Panc1 (cell line): ENCODE results near the gene RABGAP1L. TPM values are rescaled to one million over a fixed set of nuclear protein-coding genes. Genes with fewer than 3 reads are reported as not detected.

Source experiments
- ATAC-seq: fragments of 200-7000 bp; cut with Tn5 transposase; 2 replicates; pipeline ENCODE4 v1.9.1; 2020; ENCODE audit warnings: mild to moderate bottlenecking, moderate library complexity
- BruUV-seq: library from RNA; stranded (reverse); fragments of 400-500 nt; replicated peaks from 2 replicates; lab custom pipeline; 2021; lab: Mats Ljungman, UMichigan
- CTCF ChIA-PET: fragments of 300-600 bp; sonication (Branson Sonifier 250); formaldehyde crosslinking; loops from one replicate; lab custom pipeline; 2022; ENCODE audit warnings: antibody characterized with exemption; lab: Charles Lee
- POLR2A ChIA-PET: fragments of 300-600 bp; sonication (Branson Sonifier 250); formaldehyde crosslinking; loops from one replicate; lab custom pipeline; 2022; ENCODE audit warnings: antibody characterized with exemption; lab: Charles Lee
- DNase-seq: peaks from one replicate; pipeline ENCODE4 v3.0.0-alpha.2; 2010; ENCODE audit warnings: low read depth, low spot score
- H3K27ac ChIP-seq: 2 replicates; pipeline ENCODE4 v1.5.1; 2011; ENCODE audit warnings: mild to moderate bottlenecking, low read length, inconsistent platforms
- H3K27me3 ChIP-seq: fragments of 200-500 bp; sonication (Bioruptor generic); 2 replicates; pipeline ENCODE4 v1.6.0; 2014; ENCODE audit warnings: low read length, inconsistent platforms; ENCODE audit not compliant: control insufficient read depth, insufficient read depth
- H3K36me3 ChIP-seq: fragments of 200-500 bp; sonication (Bioruptor generic); 2 replicates; pipeline ENCODE4 v1.5.1; 2014; ENCODE audit warnings: inconsistent platforms, mild to moderate bottlenecking, low read length, moderate library complexity; ENCODE audit not compliant: control insufficient read depth, insufficient read depth
- H3K4me1 ChIP-seq: 2 replicates; pipeline ENCODE4 v1.5.1; 2011; ENCODE audit warnings: inconsistent platforms, mild to moderate bottlenecking, low read length, moderate library complexity; ENCODE audit not compliant: control insufficient read depth, insufficient read depth
- H3K4me3 ChIP-seq, 2 experiments: 2 replicates each; pipeline ENCODE4 v1.5.1; 2011 to 2012; ENCODE audit warnings: low read depth in 2 of 2, low read length in 2 of 2, mild to moderate bottlenecking in 2 of 2, inconsistent platforms in 1 of 2, moderate library complexity in 1 of 2
- H3K9me3 ChIP-seq: fragments of 200-500 bp; sonication (Bioruptor generic); 2 replicates; pipeline ENCODE4 v1.5.1; 2014; ENCODE audit warnings: low read depth, mild to moderate bottlenecking, inconsistent platforms, low read length, moderate library complexity; ENCODE audit not compliant: control insufficient read depth, insufficient read depth
- POLR2AphosphoS5 ChIP-seq: IDR thresholded peaks from 2 replicates; pipeline ENCODE4 v1.6.1; 2012; ENCODE audit warnings: mild to moderate bottlenecking, low read depth, low read length, moderate library complexity
- SIN3A ChIP-seq: IDR thresholded peaks from 2 replicates; pipeline ENCODE4 v1.6.1; 2012; ENCODE audit warnings: low read depth, mild to moderate bottlenecking, low read length, moderate library complexity, borderline replicate concordance; ENCODE audit not compliant: insufficient read depth
- TCF7L2 ChIP-seq: IDR thresholded peaks from 2 replicates; pipeline ENCODE4 v1.6.1; 2011; ENCODE audit warnings: mild to moderate bottlenecking, low read depth, low read length, inconsistent platforms
- in situ Hi-C: cut with HindIII; loops from 2 replicates; pipeline ENCODE4 v1.10.0; 2016; ENCODE audit warnings: low sequenced_read_pairs, low pct_unique_long_range_greater_than_20kb
- intact Hi-C: fragments of 100-400 bp; cut with micrococcal nuclease; formaldehyde crosslinking; loops from one replicate; pipeline ENCODE4 v1.10.0; 2022; ENCODE audit not compliant: unreplicated experiment
- total RNA-seq: library from RNA; stranded (reverse); gene quantifications from one replicate; pipeline ENCODE4 v1.2.1, GENCODE V29; 2021; ENCODE audit not compliant: unreplicated experiment
- TF ChIP-seq, protein P1 (sequence below): fragments of 450-650 bp; IDR thresholded peaks from 2 replicates; pipeline ENCODE4 v1.5.1; 2017; ENCODE audit warnings: mild to moderate bottlenecking
- TF ChIP-seq, protein P2 (sequence below), 2 experiments: IDR thresholded peaks; 2 replicates each; pipeline ENCODE4 v1.6.1; 2011 to 2012; ENCODE audit warnings: low read depth in 2 of 2, control low read depth in 1 of 2, low read length in 1 of 2, mild to moderate bottlenecking in 1 of 2, moderate library complexity in 1 of 2; ENCODE audit not compliant: insufficient read depth in 1 of 2

The RABGAP1L gene
- total RNA-seq, 1 experiment from 2014 or later, result 37.0 TPM

DNA sequence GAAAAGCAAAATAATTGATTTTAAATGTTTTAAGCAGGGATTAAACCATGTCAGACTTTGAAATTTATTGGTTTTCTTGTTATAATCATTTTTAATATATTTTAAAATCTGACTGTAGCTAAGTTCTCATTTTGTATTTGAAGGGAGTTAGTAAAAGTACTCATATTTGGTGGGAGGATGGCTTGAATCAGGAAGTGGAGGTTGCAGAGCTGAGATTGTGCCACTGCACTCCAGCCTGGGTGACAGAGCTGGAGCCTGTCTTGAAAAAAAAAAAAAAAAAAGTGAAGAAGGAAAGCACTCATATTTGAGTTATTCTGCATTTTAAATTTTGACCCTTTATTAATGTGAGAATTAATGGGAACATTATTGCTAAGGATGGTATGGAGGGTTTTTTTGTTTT, 106.0 kb downstream of the RABGAP1L start:
- Histone ChIP-seq H3K27me3 (no peaks in the 10 kb centered on the region), H3K4me1 (no peaks in the 10 kb centered on the region), H3K9me3 (no peaks in the 10 kb centered on the region), H3K27ac (no peak overlapping the region), H3K36me3 (no peaks in the 10 kb centered on the region), H3K4me3 (no peak overlapping the region)
- ChIA-PET CTCF (interaction anchor here (0.6 kb wide), 2 partner anchors 99 to 463 kb away, joined by 3 to 7 read pairs; no protein-coding TSS in a partner anchor), POLR2A (no interaction called here)
- no peak for TF ChIP-seq POLR2AphosphoS5
- intact Hi-C loops, result no loop called here
- no peak for ATAC-seq
- no TSS peak for BruUV-seq
- DNase-seq, result no peak
- in situ Hi-C loops, result no loop called here

DNA sequence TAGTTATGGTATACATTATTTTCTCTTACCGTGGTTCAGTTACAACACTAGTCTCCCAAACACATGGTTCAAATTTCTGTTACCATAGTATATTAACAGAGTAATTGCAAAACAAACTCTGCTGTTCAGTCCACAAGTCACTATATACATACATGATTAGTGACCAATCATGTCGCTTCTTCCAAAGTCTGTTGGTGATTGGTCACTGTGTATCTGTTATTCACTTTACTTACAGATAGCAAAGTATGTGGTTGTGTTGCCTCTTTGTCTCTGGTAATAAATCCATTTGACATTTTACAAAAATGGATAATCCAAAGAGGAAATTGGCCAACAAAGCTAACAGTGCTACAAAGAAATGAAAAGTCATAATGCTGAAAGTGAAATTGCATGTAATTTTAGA, 107.2 kb downstream of the RABGAP1L start:
- Histone ChIP-seq H3K4me1 (no peaks in the 10 kb centered on the region), H3K4me3 (no peak overlapping the region), H3K9me3 (no peaks in the 10 kb centered on the region), H3K27me3 (no peaks in the 10 kb centered on the region), H3K27ac (no peak overlapping the region), H3K36me3 (no peaks in the 10 kb centered on the region)
- intact Hi-C loops (no loop called here), in situ Hi-C loops (no loop called here)
- ChIA-PET CTCF (no interaction called here), POLR2A (no interaction called here)
- BruUV-seq, result no TSS peak
- DNase-seq (no peak), ATAC-seq (no peak)
- TF ChIP-seq POLR2AphosphoS5 (no peak), TCF7L2 (no peak), SIN3A (no peak)
- TF ChIP-seq, protein P1, sequence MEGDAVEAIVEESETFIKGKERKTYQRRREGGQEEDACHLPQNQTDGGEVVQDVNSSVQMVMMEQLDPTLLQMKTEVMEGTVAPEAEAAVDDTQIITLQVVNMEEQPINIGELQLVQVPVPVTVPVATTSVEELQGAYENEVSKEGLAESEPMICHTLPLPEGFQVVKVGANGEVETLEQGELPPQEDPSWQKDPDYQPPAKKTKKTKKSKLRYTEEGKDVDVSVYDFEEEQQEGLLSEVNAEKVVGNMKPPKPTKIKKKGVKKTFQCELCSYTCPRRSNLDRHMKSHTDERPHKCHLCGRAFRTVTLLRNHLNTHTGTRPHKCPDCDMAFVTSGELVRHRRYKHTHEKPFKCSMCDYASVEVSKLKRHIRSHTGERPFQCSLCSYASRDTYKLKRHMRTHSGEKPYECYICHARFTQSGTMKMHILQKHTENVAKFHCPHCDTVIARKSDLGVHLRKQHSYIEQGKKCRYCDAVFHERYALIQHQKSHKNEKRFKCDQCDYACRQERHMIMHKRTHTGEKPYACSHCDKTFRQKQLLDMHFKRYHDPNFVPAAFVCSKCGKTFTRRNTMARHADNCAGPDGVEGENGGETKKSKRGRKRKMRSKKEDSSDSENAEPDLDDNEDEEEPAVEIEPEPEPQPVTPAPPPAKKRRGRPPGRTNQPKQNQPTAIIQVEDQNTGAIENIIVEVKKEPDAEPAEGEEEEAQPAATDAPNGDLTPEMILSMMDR, result no peak
- TF ChIP-seq, protein P2, sequence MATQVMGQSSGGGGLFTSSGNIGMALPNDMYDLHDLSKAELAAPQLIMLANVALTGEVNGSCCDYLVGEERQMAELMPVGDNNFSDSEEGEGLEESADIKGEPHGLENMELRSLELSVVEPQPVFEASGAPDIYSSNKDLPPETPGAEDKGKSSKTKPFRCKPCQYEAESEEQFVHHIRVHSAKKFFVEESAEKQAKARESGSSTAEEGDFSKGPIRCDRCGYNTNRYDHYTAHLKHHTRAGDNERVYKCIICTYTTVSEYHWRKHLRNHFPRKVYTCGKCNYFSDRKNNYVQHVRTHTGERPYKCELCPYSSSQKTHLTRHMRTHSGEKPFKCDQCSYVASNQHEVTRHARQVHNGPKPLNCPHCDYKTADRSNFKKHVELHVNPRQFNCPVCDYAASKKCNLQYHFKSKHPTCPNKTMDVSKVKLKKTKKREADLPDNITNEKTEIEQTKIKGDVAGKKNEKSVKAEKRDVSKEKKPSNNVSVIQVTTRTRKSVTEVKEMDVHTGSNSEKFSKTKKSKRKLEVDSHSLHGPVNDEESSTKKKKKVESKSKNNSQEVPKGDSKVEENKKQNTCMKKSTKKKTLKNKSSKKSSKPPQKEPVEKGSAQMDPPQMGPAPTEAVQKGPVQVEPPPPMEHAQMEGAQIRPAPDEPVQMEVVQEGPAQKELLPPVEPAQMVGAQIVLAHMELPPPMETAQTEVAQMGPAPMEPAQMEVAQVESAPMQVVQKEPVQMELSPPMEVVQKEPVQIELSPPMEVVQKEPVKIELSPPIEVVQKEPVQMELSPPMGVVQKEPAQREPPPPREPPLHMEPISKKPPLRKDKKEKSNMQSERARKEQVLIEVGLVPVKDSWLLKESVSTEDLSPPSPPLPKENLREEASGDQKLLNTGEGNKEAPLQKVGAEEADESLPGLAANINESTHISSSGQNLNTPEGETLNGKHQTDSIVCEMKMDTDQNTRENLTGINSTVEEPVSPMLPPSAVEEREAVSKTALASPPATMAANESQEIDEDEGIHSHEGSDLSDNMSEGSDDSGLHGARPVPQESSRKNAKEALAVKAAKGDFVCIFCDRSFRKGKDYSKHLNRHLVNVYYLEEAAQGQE (IDR thresholded peaks at IDR 0.05; ENCODE audit: insufficient read depth in 1 of 2, low read depth in 2 of 2, low read length in 1 of 2), result no peak

- no peaks in the 10 kb centered on the region for H3K9me3 ChIP-seq
- no peak overlapping the region for H3K4me3 ChIP-seq
- TSS peak; percentile 7 for BruUV-seq
- H3K4me1 ChIP-seq, result no peaks in the 10 kb centered on the region
- no peak overlapping the region for H3K27ac ChIP-seq
- no peaks in the 10 kb centered on the region for H3K36me3 ChIP-seq
- in situ Hi-C loops (no loop called here), intact Hi-C loops (no loop called here)
- CTCF ChIA-PET, result interaction anchor here (0.5 kb wide), 1 partner anchor 153 kb away, joined by 3 read pairs; no protein-coding TSS in a partner anchor
- no peak for ATAC-seq
- no peak for DNase-seq
- TF ChIP-seq POLR2AphosphoS5 (no peak), TCF7L2 (no peak), SIN3A (no peak)
- TF ChIP-seq, protein P1, result no peak
- TF ChIP-seq, protein P2 (IDR thresholded peaks at IDR 0.05; ENCODE audit: insufficient read depth in 1 of 2, low read depth in 2 of 2, low read length in 1 of 2), result no peak
- no peaks in the 10 kb centered on the region for H3K27me3 ChIP-seq
- POLR2A ChIA-PET, result no interaction called here
Measured at GRCh38 chr1:174266991-174267612, 107.8 kb downstream of the RABGAP1L start.
